Subcutaneous abdominal adipose tissue (tissue), 5 donors: Measurements from ENCODE around the gene SLC16A11.
A peak's percentile ranks its signal among the peaks of the same experiment; 100 is the strongest.

Source experiments
- H3K27ac ChIP-seq: one replicate; pipeline ENCODE4 v1.7.0; 2013; ENCODE audit warnings: low read depth, mild to moderate bottlenecking, inconsistent platforms, low read length, moderate library complexity
- H3K27me3 ChIP-seq, 5 donors: one replicate each; pipeline ENCODE4 v1.7.0; 2013; ENCODE audit warnings: low read length in 5 of 5, inconsistent platforms in 1 of 5; ENCODE audit not compliant: control insufficient read depth in 5 of 5, insufficient read depth in 4 of 5
- H3K36me3 ChIP-seq, 5 donors: one replicate each; pipeline ENCODE4 v1.7.0; 2013; ENCODE audit warnings: low read length in 5 of 5; ENCODE audit not compliant: control insufficient read depth in 5 of 5, insufficient read depth in 5 of 5
- H3K4me1 ChIP-seq, 5 donors: one replicate each; pipeline ENCODE4 v1.7.0; 2013; ENCODE audit warnings: low read length in 5 of 5, mild to moderate bottlenecking in 3 of 5, moderate library complexity in 1 of 5; ENCODE audit not compliant: control insufficient read depth in 5 of 5, insufficient read depth in 5 of 5
- H3K4me3 ChIP-seq, 5 donors: one replicate each; pipeline ENCODE4 v1.7.0; 2013; ENCODE audit warnings: low read length in 5 of 5, low read depth in 1 of 5
- H3K9ac ChIP-seq, 5 donors: one replicate each; pipeline ENCODE4 v1.7.0; 2013; ENCODE audit warnings: low read length in 5 of 5, mild to moderate bottlenecking in 4 of 5, moderate library complexity in 3 of 5
- H3K9me3 ChIP-seq, 5 donors: one replicate each; pipeline ENCODE4 v1.7.0; 2013; ENCODE audit warnings: low read length in 5 of 5; ENCODE audit not compliant: control insufficient read depth in 5 of 5
- donor health status: healthy.
- donor health status: healthy.
- donor health status: healthy.
- donor health status: healthy.
- donor health status: healthy.

The SLC16A11 gene

GRCh38 chr17:7014261-7014994 is 29.5 kb downstream of the SLC16A11 start:
- no peaks in the 10 kb centered on the region for H3K27me3 ChIP-seq
- peak overlapping the region; percentile 92 to 99 (median 98) for H3K9ac ChIP-seq
- H3K4me1 ChIP-seq = peaks cover 18 to 89% (median 82%) of the 10 kb centered on the region in 5 donors
- peak overlapping the region; percentile 99 for H3K27ac ChIP-seq
- peak overlapping the region; percentile 87 to 97 (median 90) for H3K4me3 ChIP-seq
- no peaks in the 10 kb centered on the region for H3K9me3 ChIP-seq
- peaks cover 0 to 19% (median 12%) of the 10 kb centered on the region in 5 donors for H3K36me3 ChIP-seq

- Histone ChIP-seq H3K27me3 (no peaks in the 10 kb centered on the region), H3K9me3 (no peaks in the 10 kb centered on the region), H3K4me3 (peak overlapping the region; percentile 87 to 97 (median 90)), H3K9ac (peak overlapping the region; percentile 71 to 99 (median 94)), H3K36me3 (peaks cover 0 to 22% (median 14%) of the 10 kb centered on the region in 5 donors), H3K4me1 (peaks cover 15 to 63% (median 58%) of the 10 kb centered on the region in 5 donors), H3K27ac (peak overlapping the region; percentile 99)
Measured at GRCh38 chr17:7011942-7012254, 32.0 kb downstream of the SLC16A11 start.

GRCh38 chr17:7011415-7011814 is 32.5 kb downstream of the SLC16A11 start:
- H3K27ac ChIP-seq = no peak overlapping the region
- H3K36me3 ChIP-seq = peaks cover 0 to 22% (median 9%) of the 10 kb centered on the region in 5 donors
- H3K4me1 ChIP-seq = peaks cover 13 to 59% (median 54%) of the 10 kb centered on the region in 5 donors
- H3K4me3 ChIP-seq = peak overlapping the region; percentile 87 to 97 (median 90)
- peak overlapping the region; percentile 71 to 99 (median 94) for H3K9ac ChIP-seq
- H3K9me3 ChIP-seq = no peaks in the 10 kb centered on the region
- H3K27me3 ChIP-seq = no peaks in the 10 kb centered on the region

- Histone ChIP-seq H3K9ac (peak overlapping the region in 2 of 5 donors; percentile 13 to 99), H3K4me1 (peaks cover 13 to 50% (median 45%) of the 10 kb centered on the region in 5 donors), H3K4me3 (peak overlapping the region in 3 of 5 donors; percentile 90 to 97 (median 90)), H3K27ac (no peak overlapping the region), H3K9me3 (no peaks in the 10 kb centered on the region), H3K36me3 (peaks cover 0 to 22% (median 9%) of the 10 kb centered on the region in 5 donors), H3K27me3 (no peaks in the 10 kb centered on the region)
Measured at GRCh38 chr17:7010523-7010922, 33.4 kb downstream of the SLC16A11 start.

- Histone ChIP-seq H3K36me3 (peaks cover 1 to 34% (median 19%) of the 10 kb centered on the region in 5 donors), H3K27me3 (no peaks in the 10 kb centered on the region), H3K4me1 (peaks cover 5 to 26% (median 25%) of the 10 kb centered on the region in 5 donors), H3K9me3 (no peaks in the 10 kb centered on the region), H3K4me3 (no peak overlapping the region), H3K27ac (no peak overlapping the region), H3K9ac (no peak overlapping the region)
Measured at GRCh38 chr17:7007143-7007542, 36.7 kb downstream of the SLC16A11 start.

GRCh38 chr17:7005716-7006115 is 38.2 kb downstream of the SLC16A11 start:
- H3K4me1 ChIP-seq = peaks cover under 1 to 14% (median 12%) of the 10 kb centered on the region in 5 donors
- no peak overlapping the region for H3K9ac ChIP-seq
- no peaks in the 10 kb centered on the region for H3K27me3 ChIP-seq
- H3K36me3 ChIP-seq = peaks cover 6 to 48% (median 33%) of the 10 kb centered on the region in 5 donors
- H3K9me3 ChIP-seq = no peaks in the 10 kb centered on the region
- no peak overlapping the region for H3K4me3 ChIP-seq
- H3K27ac ChIP-seq = no peak overlapping the region

- Histone ChIP-seq H3K9ac (no peak overlapping the region), H3K27me3 (no peaks in the 10 kb centered on the region), H3K4me1 (peaks cover 0 to 3% (median 2%) of the 10 kb centered on the region in 5 donors), H3K4me3 (no peak overlapping the region), H3K27ac (no peak overlapping the region), H3K36me3 (peaks cover 6 to 55% (median 41%) of the 10 kb centered on the region in 5 donors), H3K9me3 (no peaks in the 10 kb centered on the region)
Measured at GRCh38 chr17:7004398-7005253, 39.3 kb downstream of the SLC16A11 start.

GRCh38 chr17:7003745-7004144 is 40.1 kb downstream of the SLC16A11 start:
- Histone ChIP-seq H3K4me3 (no peak overlapping the region), H3K4me1 (no peaks in the 10 kb centered on the region), H3K9ac (no peak overlapping the region), H3K27me3 (no peaks in the 10 kb centered on the region), H3K27ac (no peak overlapping the region), H3K9me3 (no peaks in the 10 kb centered on the region), H3K36me3 (peaks cover 6 to 62% (median 45%) of the 10 kb centered on the region in 5 donors)

GRCh38 chr17:7002288-7003047 is 41.4 kb downstream of the SLC16A11 start:
- Histone ChIP-seq H3K27ac (no peak overlapping the region), H3K9ac (no peak overlapping the region), H3K27me3 (no peaks in the 10 kb centered on the region), H3K4me1 (no peaks in the 10 kb centered on the region), H3K4me3 (no peak overlapping the region), H3K36me3 (peaks cover 10 to 69% (median 55%) of the 10 kb centered on the region in 5 donors), H3K9me3 (no peaks in the 10 kb centered on the region)
